ENCODE data around the gene TBC1D17. TPM values are rescaled to one million over a fixed set of nuclear protein-coding genes. Genes with fewer than 3 reads are reported as not detected.

Gene TBC1D17
- total and polyA plus RNA-seq, 10 of the 15 experiments (the other 5 are each of a cell fraction or from before 2014, with no cell fraction given): 0.42 to 20.4 (median 11.2) TPM

DNA sequence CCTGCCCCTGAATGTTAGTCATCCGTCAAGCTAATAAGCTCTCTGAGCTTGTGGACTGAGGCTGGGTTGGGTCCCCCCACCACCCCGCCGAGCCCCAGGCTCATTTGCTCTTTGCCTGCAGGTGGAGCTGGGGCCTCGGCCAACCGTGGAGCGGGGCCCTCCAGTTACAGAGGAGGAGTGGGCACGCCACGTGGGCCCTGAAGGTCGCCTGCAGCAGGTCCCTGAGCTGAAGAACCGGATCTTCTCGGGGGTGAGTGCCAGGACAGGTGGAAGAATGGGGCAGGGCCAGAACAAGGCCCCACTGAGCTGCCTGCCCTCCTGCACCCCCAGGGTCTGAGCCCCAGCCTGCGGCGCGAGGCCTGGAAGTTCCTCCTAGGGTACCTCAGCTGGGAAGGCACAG is 5.1 kb downstream of the TBC1D17 start (continued):
- TF ChIP-seq KLF5 (IDR thresholded peaks at IDR 0.05; ENCODE audit: partially characterized antibody) (no peak), STAT3 (IDR thresholded peaks at IDR 0.05; ENCODE audit: low read depth, low read length) (no peak), ASH2L (IDR thresholded peaks at IDR 0.05; ENCODE audit: borderline replicate concordance, low read depth) (no peak), NR2F1 (conservative IDR thresholded peaks at IDR 0.05) (no peak), NR2C1 (IDR thresholded peaks at IDR 0.05) (no peak), ZNF274 (IDR thresholded peaks at IDR 0.05; ENCODE audit: insufficient read depth, insufficient read length) (no peak)
- TF ChIP-seq, protein P1, sequence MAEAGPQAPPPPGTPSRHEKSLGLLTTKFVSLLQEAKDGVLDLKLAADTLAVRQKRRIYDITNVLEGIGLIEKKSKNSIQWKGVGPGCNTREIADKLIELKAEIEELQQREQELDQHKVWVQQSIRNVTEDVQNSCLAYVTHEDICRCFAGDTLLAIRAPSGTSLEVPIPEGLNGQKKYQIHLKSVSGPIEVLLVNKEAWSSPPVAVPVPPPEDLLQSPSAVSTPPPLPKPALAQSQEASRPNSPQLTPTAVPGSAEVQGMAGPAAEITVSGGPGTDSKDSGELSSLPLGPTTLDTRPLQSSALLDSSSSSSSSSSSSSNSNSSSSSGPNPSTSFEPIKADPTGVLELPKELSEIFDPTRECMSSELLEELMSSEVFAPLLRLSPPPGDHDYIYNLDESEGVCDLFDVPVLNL (IDR thresholded peaks at IDR 0.05; ENCODE audit: low read depth, low read length): no peak
- TF ChIP-seq, protein P2, sequence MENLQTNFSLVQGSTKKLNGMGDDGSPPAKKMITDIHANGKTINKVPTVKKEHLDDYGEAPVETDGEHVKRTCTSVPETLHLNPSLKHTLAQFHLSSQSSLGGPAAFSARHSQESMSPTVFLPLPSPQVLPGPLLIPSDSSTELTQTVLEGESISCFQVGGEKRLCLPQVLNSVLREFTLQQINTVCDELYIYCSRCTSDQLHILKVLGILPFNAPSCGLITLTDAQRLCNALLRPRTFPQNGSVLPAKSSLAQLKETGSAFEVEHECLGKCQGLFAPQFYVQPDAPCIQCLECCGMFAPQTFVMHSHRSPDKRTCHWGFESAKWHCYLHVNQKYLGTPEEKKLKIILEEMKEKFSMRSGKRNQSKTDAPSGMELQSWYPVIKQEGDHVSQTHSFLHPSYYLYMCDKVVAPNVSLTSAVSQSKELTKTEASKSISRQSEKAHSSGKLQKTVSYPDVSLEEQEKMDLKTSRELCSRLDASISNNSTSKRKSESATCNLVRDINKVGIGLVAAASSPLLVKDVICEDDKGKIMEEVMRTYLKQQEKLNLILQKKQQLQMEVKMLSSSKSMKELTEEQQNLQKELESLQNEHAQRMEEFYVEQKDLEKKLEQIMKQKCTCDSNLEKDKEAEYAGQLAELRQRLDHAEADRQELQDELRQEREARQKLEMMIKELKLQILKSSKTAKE (IDR thresholded peaks at IDR 0.05; ENCODE audit: low read depth, poor library complexity, severe bottlenecking): no peak
- TF ChIP-seq, protein P3, sequence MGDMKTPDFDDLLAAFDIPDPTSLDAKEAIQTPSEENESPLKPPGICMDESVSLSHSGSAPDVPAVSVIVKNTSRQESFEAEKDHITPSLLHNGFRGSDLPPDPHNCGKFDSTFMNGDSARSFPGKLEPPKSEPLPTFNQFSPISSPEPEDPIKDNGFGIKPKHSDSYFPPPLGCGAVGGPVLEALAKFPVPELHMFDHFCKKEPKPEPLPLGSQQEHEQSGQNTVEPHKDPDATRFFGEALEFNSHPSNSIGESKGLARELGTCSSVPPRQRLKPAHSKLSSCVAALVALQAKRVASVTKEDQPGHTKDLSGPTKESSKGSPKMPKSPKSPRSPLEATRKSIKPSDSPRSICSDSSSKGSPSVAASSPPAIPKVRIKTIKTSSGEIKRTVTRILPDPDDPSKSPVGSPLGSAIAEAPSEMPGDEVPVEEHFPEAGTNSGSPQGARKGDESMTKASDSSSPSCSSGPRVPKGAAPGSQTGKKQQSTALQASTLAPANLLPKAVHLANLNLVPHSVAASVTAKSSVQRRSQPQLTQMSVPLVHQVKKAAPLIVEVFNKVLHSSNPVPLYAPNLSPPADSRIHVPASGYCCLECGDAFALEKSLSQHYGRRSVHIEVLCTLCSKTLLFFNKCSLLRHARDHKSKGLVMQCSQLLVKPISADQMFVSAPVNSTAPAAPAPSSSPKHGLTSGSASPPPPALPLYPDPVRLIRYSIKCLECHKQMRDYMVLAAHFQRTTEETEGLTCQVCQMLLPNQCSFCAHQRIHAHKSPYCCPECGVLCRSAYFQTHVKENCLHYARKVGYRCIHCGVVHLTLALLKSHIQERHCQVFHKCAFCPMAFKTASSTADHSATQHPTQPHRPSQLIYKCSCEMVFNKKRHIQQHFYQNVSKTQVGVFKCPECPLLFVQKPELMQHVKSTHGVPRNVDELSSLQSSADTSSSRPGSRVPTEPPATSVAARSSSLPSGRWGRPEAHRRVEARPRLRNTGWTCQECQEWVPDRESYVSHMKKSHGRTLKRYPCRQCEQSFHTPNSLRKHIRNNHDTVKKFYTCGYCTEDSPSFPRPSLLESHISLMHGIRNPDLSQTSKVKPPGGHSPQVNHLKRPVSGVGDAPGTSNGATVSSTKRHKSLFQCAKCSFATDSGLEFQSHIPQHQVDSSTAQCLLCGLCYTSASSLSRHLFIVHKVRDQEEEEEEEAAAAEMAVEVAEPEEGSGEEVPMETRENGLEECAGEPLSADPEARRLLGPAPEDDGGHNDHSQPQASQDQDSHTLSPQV (IDR thresholded peaks at IDR 0.05): no peak
- TF ChIP-seq, protein P4, sequence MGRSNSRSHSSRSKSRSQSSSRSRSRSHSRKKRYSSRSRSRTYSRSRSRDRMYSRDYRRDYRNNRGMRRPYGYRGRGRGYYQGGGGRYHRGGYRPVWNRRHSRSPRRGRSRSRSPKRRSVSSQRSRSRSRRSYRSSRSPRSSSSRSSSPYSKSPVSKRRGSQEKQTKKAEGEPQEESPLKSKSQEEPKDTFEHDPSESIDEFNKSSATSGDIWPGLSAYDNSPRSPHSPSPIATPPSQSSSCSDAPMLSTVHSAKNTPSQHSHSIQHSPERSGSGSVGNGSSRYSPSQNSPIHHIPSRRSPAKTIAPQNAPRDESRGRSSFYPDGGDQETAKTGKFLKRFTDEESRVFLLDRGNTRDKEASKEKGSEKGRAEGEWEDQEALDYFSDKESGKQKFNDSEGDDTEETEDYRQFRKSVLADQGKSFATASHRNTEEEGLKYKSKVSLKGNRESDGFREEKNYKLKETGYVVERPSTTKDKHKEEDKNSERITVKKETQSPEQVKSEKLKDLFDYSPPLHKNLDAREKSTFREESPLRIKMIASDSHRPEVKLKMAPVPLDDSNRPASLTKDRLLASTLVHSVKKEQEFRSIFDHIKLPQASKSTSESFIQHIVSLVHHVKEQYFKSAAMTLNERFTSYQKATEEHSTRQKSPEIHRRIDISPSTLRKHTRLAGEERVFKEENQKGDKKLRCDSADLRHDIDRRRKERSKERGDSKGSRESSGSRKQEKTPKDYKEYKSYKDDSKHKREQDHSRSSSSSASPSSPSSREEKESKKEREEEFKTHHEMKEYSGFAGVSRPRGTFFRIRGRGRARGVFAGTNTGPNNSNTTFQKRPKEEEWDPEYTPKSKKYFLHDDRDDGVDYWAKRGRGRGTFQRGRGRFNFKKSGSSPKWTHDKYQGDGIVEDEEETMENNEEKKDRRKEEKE (IDR thresholded peaks at IDR 0.05): no peak
